Thyroid gland (tissue), 4 donors: ENCODE results near the gene PHTF2.
"Not testable (repeated sequence)": the region's sequence is repeated elsewhere in the genome, so short reads cannot be mapped to it uniquely, and the experiment has no call there.

Source experiments
- POLR2A ChIP-seq, 2 donors: fragments of 450-650 bp; IDR thresholded peaks; one replicate each; pipeline ENCODE4 v1.6.1; 2017; ENCODE audit warnings: antibody characterized with exemption in 2 of 2, mild to moderate bottlenecking in 2 of 2, moderate library complexity in 1 of 2
- TF ChIP-seq, protein P1 (sequence below), 6 experiments: fragments of 200-600 bp in 3 of 6; fragments of 450-650 bp in 3 of 6; sonication (generic) in 3 of 6; IDR thresholded peaks; one replicate each; pipeline ENCODE4 v1.5.1; 2016 to 2019; ENCODE audit warnings: antibody characterized with exemption in 6 of 6, mild to moderate bottlenecking in 2 of 6, inconsistent platforms in 1 of 6, moderate library complexity in 1 of 6

DNA sequence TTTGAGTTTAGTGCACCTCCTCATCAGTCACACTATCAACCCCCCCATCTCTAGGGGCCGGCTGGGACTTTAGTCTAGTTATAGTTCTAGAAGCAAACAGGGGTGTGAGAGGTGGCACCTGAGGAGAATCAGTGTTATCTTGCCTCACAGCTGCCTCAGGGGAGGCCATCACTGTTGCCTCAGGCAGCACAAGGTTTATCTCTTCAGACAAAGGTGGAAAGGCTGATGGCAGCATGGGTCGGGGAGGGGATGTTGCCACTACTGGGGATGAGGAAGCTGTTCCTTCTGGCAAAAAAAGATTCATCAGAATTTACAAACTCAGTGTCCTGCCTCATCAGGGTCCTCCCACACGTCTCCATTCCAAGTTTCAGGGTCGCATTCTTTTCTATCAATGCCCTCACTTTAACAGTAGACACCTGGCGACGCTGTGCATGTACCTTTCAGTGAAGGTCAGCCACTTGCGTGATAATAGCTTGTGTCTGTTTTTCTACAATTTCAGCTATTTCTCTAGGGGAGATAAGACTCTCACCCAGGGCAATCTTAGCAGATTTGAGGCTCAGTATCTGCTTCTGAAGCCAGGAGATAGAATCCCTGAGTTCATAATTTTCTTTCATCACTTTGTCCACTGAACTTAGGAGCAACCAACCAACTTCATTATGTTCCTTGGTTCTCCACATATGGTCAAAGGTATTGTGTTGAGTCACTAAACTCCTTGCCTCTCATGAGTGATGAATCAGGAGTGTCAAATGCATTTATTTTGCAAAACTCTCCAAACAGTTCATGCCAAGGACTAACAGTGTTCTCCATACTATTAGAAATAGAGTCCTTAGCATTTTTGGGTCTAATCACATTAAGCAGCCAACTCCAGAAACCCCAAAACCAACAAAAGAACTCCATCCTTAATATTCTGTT, 75.1 kb downstream of the PHTF2 start:
- TF ChIP-seq, protein P1, sequence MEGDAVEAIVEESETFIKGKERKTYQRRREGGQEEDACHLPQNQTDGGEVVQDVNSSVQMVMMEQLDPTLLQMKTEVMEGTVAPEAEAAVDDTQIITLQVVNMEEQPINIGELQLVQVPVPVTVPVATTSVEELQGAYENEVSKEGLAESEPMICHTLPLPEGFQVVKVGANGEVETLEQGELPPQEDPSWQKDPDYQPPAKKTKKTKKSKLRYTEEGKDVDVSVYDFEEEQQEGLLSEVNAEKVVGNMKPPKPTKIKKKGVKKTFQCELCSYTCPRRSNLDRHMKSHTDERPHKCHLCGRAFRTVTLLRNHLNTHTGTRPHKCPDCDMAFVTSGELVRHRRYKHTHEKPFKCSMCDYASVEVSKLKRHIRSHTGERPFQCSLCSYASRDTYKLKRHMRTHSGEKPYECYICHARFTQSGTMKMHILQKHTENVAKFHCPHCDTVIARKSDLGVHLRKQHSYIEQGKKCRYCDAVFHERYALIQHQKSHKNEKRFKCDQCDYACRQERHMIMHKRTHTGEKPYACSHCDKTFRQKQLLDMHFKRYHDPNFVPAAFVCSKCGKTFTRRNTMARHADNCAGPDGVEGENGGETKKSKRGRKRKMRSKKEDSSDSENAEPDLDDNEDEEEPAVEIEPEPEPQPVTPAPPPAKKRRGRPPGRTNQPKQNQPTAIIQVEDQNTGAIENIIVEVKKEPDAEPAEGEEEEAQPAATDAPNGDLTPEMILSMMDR (IDR thresholded peaks at IDR 0.05): not testable (repeated sequence)
- TF ChIP-seq POLR2A (IDR thresholded peaks at IDR 0.05): not testable (repeated sequence)
